OCI-LY3 (cell line): ENCODE measurements around the gene EIF4ENIF1.

Source experiments
- H2AFZ ChIP-seq: fragments of 200-600, 300-600 bp; shearing (Covaris generic); 2 replicates; pipeline ENCODE4 v1.6.0; 2014; ENCODE audit warnings: antibody characterized with exemption, low read depth, low read length
- H3K27ac ChIP-seq: fragments of 200-600, 300-600 bp; sonication (generic); 2 replicates; pipeline ENCODE4 v1.5.1; 2014; ENCODE audit warnings: mild to moderate bottlenecking, low read length, moderate library complexity, mixed read lengths
- H3K27me3 ChIP-seq: fragments of 200-600, 300-600 bp; sonication (generic); 2 replicates; pipeline ENCODE4 v1.6.1; 2014; ENCODE audit warnings: low read depth, low read length, mixed read lengths
- H3K36me3 ChIP-seq: fragments of 200-600, 300-600 bp; sonication (generic); replicated peaks from 2 replicates; pipeline ENCODE3; 2014; ENCODE audit warnings: low read depth, low read length, mixed read lengths
- H3K4me1 ChIP-seq: fragments of 300-600, 200-600 bp; sonication (generic); 2 replicates; pipeline ENCODE4 v1.6.1; 2014; ENCODE audit warnings: low read length, mixed read lengths
- H3K4me2 ChIP-seq: fragments of 200-600, 300-600 bp; sonication (generic); 2 replicates; pipeline ENCODE4 v1.6.1; 2014; ENCODE audit warnings: low read length, mixed read lengths
- H3K4me3 ChIP-seq: fragments of 300-600, 200-600 bp; sonication (generic); 2 replicates; pipeline ENCODE4 v1.5.1; 2014; ENCODE audit warnings: antibody characterized with exemption, mild to moderate bottlenecking, low read length, moderate library complexity
- H3K79me2 ChIP-seq: fragments of 300-600, 200-600 bp; shearing (Covaris generic); 2 replicates; pipeline ENCODE4 v1.6.1; 2014; ENCODE audit warnings: mild to moderate bottlenecking, low read length, mixed read lengths
- H3K9ac ChIP-seq: fragments of 300-600, 200-600 bp; shearing (Covaris generic); 2 replicates; pipeline ENCODE4 v1.6.0; 2014; ENCODE audit warnings: mild to moderate bottlenecking, low read length, moderate library complexity
- H3K9me3 ChIP-seq: fragments of 200-600, 300-600 bp; shearing (Covaris generic); 2 replicates; pipeline ENCODE4 v1.6.1; 2014; ENCODE audit warnings: low read length, mixed read lengths; ENCODE audit not compliant: insufficient read depth
- H4K20me1 ChIP-seq: fragments of 200-600, 300-600 bp; sonication (generic); 2 replicates; pipeline ENCODE4 v1.6.1; 2016; ENCODE audit warnings: low read length, mixed read lengths; ENCODE audit not compliant: insufficient read depth
- CTCF ChIP-seq: fragments of 200-600, 300-600 bp; sonication (generic); IDR thresholded peaks from 2 replicates; pipeline ENCODE4 v1.5.1; 2014; ENCODE audit warnings: antibody characterized with exemption, low read length, low read depth
- EZH2phosphoT487 ChIP-seq: fragments of 200-600 bp; shearing (Covaris generic); IDR thresholded peaks from 2 replicates; pipeline ENCODE4 v1.6.1; 2018; ENCODE audit warnings: antibody characterized with exemption, mixed run types, low read depth

The EIF4ENIF1 gene

GRCh38 chr22:31440681-31441080, 49.0 kb downstream of the EIF4ENIF1 start:
- Histone ChIP-seq H3K4me2 (no peak overlapping the region), H3K27me3 (no peaks in the 10 kb centered on the region), H4K20me1 (peaks cover 6% of the 10 kb centered on the region; the same call in 1 of the 2 replicates), H3K79me2 (peaks cover 6% of the 10 kb centered on the region; the same call in 1 of the 2 replicates), H3K9ac (no peak overlapping the region), H3K36me3 (peaks cover 90% of the 10 kb centered on the region), H3K9me3 (no peaks in the 10 kb centered on the region), H2AFZ (no peak overlapping the region), H3K4me1 (no peaks in the 10 kb centered on the region; the same call in 1 of the 2 replicates), H3K27ac (no peak overlapping the region), H3K4me3 (no peak overlapping the region)
- TF ChIP-seq CTCF = no peak
- no peak for TF ChIP-seq EZH2phosphoT487

GRCh38 chr22:31439808-31440207, 49.8 kb downstream of the EIF4ENIF1 start:
- Histone ChIP-seq H3K9me3 (no peaks in the 10 kb centered on the region), H3K27ac (no peak overlapping the region), H3K36me3 (peaks cover 86% of the 10 kb centered on the region), H3K9ac (no peak overlapping the region), H3K4me2 (no peak overlapping the region), H3K79me2 (peaks cover 6% of the 10 kb centered on the region; the same call in 1 of the 2 replicates), H3K4me3 (no peak overlapping the region), H3K4me1 (no peaks in the 10 kb centered on the region), H2AFZ (no peak overlapping the region), H3K27me3 (no peaks in the 10 kb centered on the region), H4K20me1 (peaks cover 6% of the 10 kb centered on the region; the same call in 1 of the 2 replicates)
- no peak for TF ChIP-seq CTCF
- no peak for TF ChIP-seq EZH2phosphoT487

GRCh38 chr22:31436132-31436531, 53.5 kb downstream of the EIF4ENIF1 start:
- H3K27ac ChIP-seq = no peak overlapping the region
- no peak overlapping the region for H3K4me3 ChIP-seq
- H4K20me1 ChIP-seq = peaks cover 10% of the 10 kb centered on the region; the same call in 1 of the 2 replicates
- no peaks in the 10 kb centered on the region for H3K4me1 ChIP-seq
- H3K9me3 ChIP-seq = no peaks in the 10 kb centered on the region
- H3K4me2 ChIP-seq = no peak overlapping the region
- no peak overlapping the region for H3K9ac ChIP-seq
- peaks cover 83% of the 10 kb centered on the region for H3K36me3 ChIP-seq
- H3K27me3 ChIP-seq = no peaks in the 10 kb centered on the region
- peaks cover 9% of the 10 kb centered on the region; the same call in 1 of the 2 replicates for H3K79me2 ChIP-seq
- TF ChIP-seq CTCF = no peak
- TF ChIP-seq EZH2phosphoT487 = no peak
- H2AFZ ChIP-seq = no peak overlapping the region

GRCh38 chr22:31431950-31432349, 57.7 kb downstream of the EIF4ENIF1 start:
- TF ChIP-seq EZH2phosphoT487 (no peak), CTCF (no peak)
- Histone ChIP-seq H3K36me3 (peaks cover 68% of the 10 kb centered on the region), H3K9ac (no peak overlapping the region), H2AFZ (no peak overlapping the region), H3K9me3 (no peaks in the 10 kb centered on the region), H4K20me1 (0 out of 2 replicates have a peak, but pooled peaks cover 11% of the 10 kb centered on the region), H3K4me1 (no peaks in the 10 kb centered on the region), H3K27me3 (no peaks in the 10 kb centered on the region), H3K27ac (no peak overlapping the region), H3K4me2 (no peak overlapping the region), H3K4me3 (no peak overlapping the region), H3K79me2 (peaks cover 9% of the 10 kb centered on the region; the same call in 1 of the 2 replicates)
